ENCODE results near the gene CDH4. TPM values are rescaled to one million over a fixed set of nuclear protein-coding genes. Genes with fewer than 3 reads are reported as not detected.

CDH4 gene
- total and polyA plus RNA-seq, 2 donors (not counting 3 experiments of a cell fraction or from before 2014, with no cell fraction given): 0.17 to 0.51 TPM

GRCh38 chr20:61900945-61901293, 648.9 kb downstream of the CDH4 start:
- CTCF ChIA-PET: interaction anchor here (0.6 kb wide), 1 partner anchor 311 kb away, joined by 3 read pairs; no protein-coding TSS in a partner anchor
- Histone ChIP-seq H3K4me3 (replicated peaks in 1 of 3; ENCODE audit: insufficient read depth in 1 of 3, low read depth in 1 of 3, low read length in 3 of 3) (no peak overlapping the region), H3K4me2 (ENCODE audit: insufficient read depth, low read length) (no peak overlapping the region), H3K9ac (replicated peaks; ENCODE audit: extremely low read depth, insufficient read depth, low read length) (no peak overlapping the region), H4K20me1 (replicated peaks; ENCODE audit: control insufficient read depth, extremely low read depth, insufficient read depth, low read length) (no peaks in the 10 kb centered on the region), H3K27ac (ENCODE audit: insufficient read depth, low read depth, low read length) (no peak overlapping the region), H3K36me3 (ENCODE audit: control insufficient read depth in 2 of 2, extremely low read depth in 1 of 2, insufficient read depth in 2 of 2, low read length in 2 of 2) (no peaks in the 10 kb centered on the region), H3K79me2 (ENCODE audit: control insufficient read depth, insufficient read depth, low read length) (no peaks in the 10 kb centered on the region), H2AFZ (ENCODE audit: low read depth, low read length) (no peak overlapping the region), H3K9me1 (replicated peaks; ENCODE audit: control insufficient read depth, extremely low read depth, insufficient read depth, low read length) (no peaks in the 10 kb centered on the region), H3K9me3 (replicated peaks; ENCODE audit: control insufficient read depth, insufficient read depth, low read length) (no peaks in the 10 kb centered on the region), H3K4me1 (ENCODE audit: control insufficient read depth, extremely low read depth, insufficient read depth, low read length) (no peaks in the 10 kb centered on the region), H3K27me3 (ENCODE audit: control insufficient read depth in 2 of 2, insufficient read depth in 2 of 2, low read length in 2 of 2) (no peaks in the 10 kb centered on the region)
- FAIRE-seq: no peak
- DNase-seq (ENCODE audit: low read depth, low spot score): no peak
- POLR2A ChIA-PET: no interaction called here
- TF ChIP-seq EZH2 (IDR thresholded peaks at IDR 0.05; ENCODE audit: borderline replicate concordance, low read depth, low read length, severe bottlenecking): no peak
- TF ChIP-seq CTCF (IDR thresholded peaks at IDR 0.05; ENCODE audit: extremely low read depth in 1 of 2, insufficient read depth in 1 of 2, low read depth in 1 of 2, low read length in 2 of 2): no peak
- TF ChIP-seq POLR2AphosphoS5 (IDR thresholded peaks at IDR 0.05; ENCODE audit: insufficient read depth, low read depth, low read length): no peak
- no peak for TF ChIP-seq JUN (IDR thresholded peaks at IDR 0.05; ENCODE audit: borderline replicate concordance, insufficient read depth, insufficient read length, low read depth)
- TF ChIP-seq MAX (IDR thresholded peaks at IDR 0.05; ENCODE audit: insufficient read depth, insufficient read length): no peak
- no peak for TF ChIP-seq GATA2 (IDR thresholded peaks at IDR 0.05; ENCODE audit: insufficient read depth, insufficient read length, low read depth, low read length)
- no peak for TF ChIP-seq MYC (IDR thresholded peaks at IDR 0.05; ENCODE audit: low read depth, low read length)
- TF ChIP-seq FOS (IDR thresholded peaks at IDR 0.05; ENCODE audit: borderline replicate concordance, insufficient read depth, low read length): no peak
- TF ChIP-seq POLR2A (IDR thresholded peaks at IDR 0.05; ENCODE audit: low read depth, low read length): no peak
- intact Hi-C loops (cut with micrococcal nuclease) (no loop called here), dilution Hi-C loops (cut with MboI; ENCODE audit: extremely low pct_ligation_motif_present, low sequenced_read_pairs) (no loop called here)
- no TSS peak for BruUV-seq (replicated peaks)

All from endothelial cell of umbilical vein (primary cell).